Endothelial cell of umbilical vein (primary cell): ENCODE data around the gene EMP3. TPM values are rescaled to one million over a fixed set of nuclear protein-coding genes. Genes with fewer than 3 reads are reported as not detected.
A peak's percentile ranks its signal among the peaks of the same experiment; 100 is the strongest.

Source experiments
- BruUV-seq: library from RNA; stranded (reverse); fragments of 400-500 nt; replicated peaks from 2 replicates; lab custom pipeline; 2021; lab: Mats Ljungman, UMichigan
- CTCF ChIA-PET: fragments of 300-600, 350-600 bp; sonication (Branson Sonifier 250); formaldehyde crosslinking; loops from one replicate; lab custom pipeline; 2021; ENCODE audit warnings: antibody characterized with exemption, inconsistent platforms; lab: Charles Lee
- POLR2A ChIA-PET: fragments of 300-600, 350-600 bp; sonication (Branson Sonifier 250); formaldehyde crosslinking; loops from one replicate; lab custom pipeline; 2021; ENCODE audit warnings: antibody characterized with exemption, inconsistent platforms; lab: Charles Lee
- DNase-seq: peaks from one replicate; pipeline ENCODE4 v3.0.0-alpha.2; 2011; ENCODE audit warnings: low read depth, low spot score
- FAIRE-seq: peaks from 2 replicates; lab custom pipeline; 2011; peaks lifted over from hg19 to GRCh38; lab: Jason Lieb, UNC
- H2AFZ ChIP-seq: 2 replicates; pipeline ENCODE4 v1.6.0; 2012; ENCODE audit warnings: low read depth, low read length, control low read depth, inconsistent platforms
- H3K27ac ChIP-seq: 2 replicates; pipeline ENCODE4 v1.5.1; 2011; ENCODE audit warnings: low read depth, mild to moderate bottlenecking, control low read depth, low read length, moderate library complexity; ENCODE audit not compliant: insufficient read depth
- H3K27me3 ChIP-seq, 2 experiments: 2 replicates each; pipeline versions ENCODE4 v1.6.0 to v1.6.1; 2011; ENCODE audit warnings: low read length in 2 of 2, mixed read lengths in 1 of 2; ENCODE audit not compliant: control insufficient read depth in 2 of 2, insufficient read depth in 2 of 2
- H3K36me3 ChIP-seq, 2 experiments: 2 replicates in 1 of 2; 3 replicates in 1 of 2; pipeline ENCODE4 v1.5.1; 2011; ENCODE audit warnings: low read length in 2 of 2, mild to moderate bottlenecking in 1 of 2, moderate library complexity in 1 of 2; ENCODE audit not compliant: control insufficient read depth in 2 of 2, insufficient read depth in 2 of 2; ENCODE audit errors: extremely low read depth in 1 of 2
- H3K4me1 ChIP-seq: 3 replicates; pipeline ENCODE4 v1.5.1; 2011; ENCODE audit warnings: mild to moderate bottlenecking, low read length; ENCODE audit not compliant: control insufficient read depth, insufficient read depth; ENCODE audit errors: extremely low read depth
- H3K4me2 ChIP-seq: 2 replicates; pipeline ENCODE4 v1.6.1; 2011; ENCODE audit warnings: low read length, control low read depth, mixed read lengths; ENCODE audit not compliant: insufficient read depth
- H3K4me3 ChIP-seq, 3 experiments: fragments of 200-600 bp in 1 of 3; sonication (generic), shearing (Covaris generic) in 1 of 3; replicated peaks in 1 of 3; 2 replicates each; pipeline ENCODE4 v1.5.1; 2011 to 2016; ENCODE audit warnings: control low read depth in 3 of 3, low read length in 3 of 3, mild to moderate bottlenecking in 2 of 3, inconsistent platforms in 1 of 3, low read depth in 1 of 3, moderate library complexity in 1 of 3; ENCODE audit not compliant: insufficient read depth in 1 of 3
- H3K79me2 ChIP-seq: 2 replicates; pipeline ENCODE4 v1.6.0; 2012; ENCODE audit warnings: low read length, inconsistent platforms; ENCODE audit not compliant: control insufficient read depth, insufficient read depth
- H3K9ac ChIP-seq: replicated peaks from 2 replicates; pipeline ENCODE3; 2011; ENCODE audit warnings: low read length, control low read depth; ENCODE audit not compliant: insufficient read depth; ENCODE audit errors: extremely low read depth
- H3K9me1 ChIP-seq: replicated peaks from 3 replicates; pipeline ENCODE4 v1.6.0; 2011; ENCODE audit warnings: mild to moderate bottlenecking, low read length; ENCODE audit not compliant: control insufficient read depth, insufficient read depth; ENCODE audit errors: extremely low read depth
- H3K9me3 ChIP-seq: replicated peaks from 2 replicates; pipeline ENCODE4 v1.5.1; 2012; ENCODE audit warnings: low read length, inconsistent platforms; ENCODE audit not compliant: control insufficient read depth, insufficient read depth
- H4K20me1 ChIP-seq: replicated peaks from 2 replicates; pipeline ENCODE3; 2011; ENCODE audit warnings: mild to moderate bottlenecking, low read length; ENCODE audit not compliant: control insufficient read depth, insufficient read depth; ENCODE audit errors: extremely low read depth
- JUN ChIP-seq: IDR thresholded peaks from 2 replicates; pipeline ENCODE4 v1.6.1; 2011; ENCODE audit warnings: borderline replicate concordance, low read depth; ENCODE audit not compliant: insufficient read length, insufficient read depth
- POLR2AphosphoS5 ChIP-seq: IDR thresholded peaks from 2 replicates; pipeline ENCODE4 v1.6.1; 2012; ENCODE audit warnings: low read depth, mild to moderate bottlenecking, control low read depth, low read length, moderate library complexity; ENCODE audit not compliant: insufficient read depth
- dilution Hi-C: fragments of 300-500 bp; cut with MboI; formaldehyde crosslinking; loops from one replicate; pipeline ENCODE4 v1.15.0; 2019; ENCODE audit warnings: low sequenced_read_pairs; ENCODE audit not compliant: extremely low pct_ligation_motif_present
- intact Hi-C: fragments of 100-400 bp; cut with micrococcal nuclease; formaldehyde crosslinking; loops from one replicate; pipeline ENCODE4 v1.10.0; 2022
- polyA plus RNA-seq, 4 experiments: library from polyadenylated mRNA; depleted of rRNA in 3 of 4; stranded (reverse) in 3 of 4; unstranded in 1 of 4; fragments of >200 nt; gene quantifications; 2 replicates each; pipeline versions ENCODE4 v1.2.1 to v1.2.3, GENCODE V29; 2011 to 2012; ENCODE audit warnings: missing spikeins in 1 of 4
- total RNA-seq: library from RNA; stranded (reverse); gene quantifications from 2 replicates; pipeline ENCODE4 v1.2.3, GENCODE V29; 2021

EMP3 gene
- total and polyA plus RNA-seq, 2 donors (not counting 3 experiments of a cell fraction or from before 2014, with no cell fraction given) = 127 to 406 TPM

GRCh38 chr19:48332662-48333466, 7.5 kb downstream of the EMP3 start:
- intact Hi-C loops = loop anchor here (1.0 kb wide), 1 partner anchor 13 kb away; no protein-coding TSS in a partner anchor
- POLR2A ChIA-PET = interaction anchor here (0.8 to 0.9 kb wide), 3 partner anchors 11 to 15 kb away, joined by 3 to 5 read pairs (median 3); a partner anchor contains a TSS
- H3K9me1 ChIP-seq = no peaks in the 10 kb centered on the region
- H3K36me3 ChIP-seq = no peaks in the 10 kb centered on the region
- DNase-seq (peak; percentile 97), FAIRE-seq (peak; percentile 97)
- H3K27ac ChIP-seq = peak overlapping the region; percentile 64
- H3K4me3 ChIP-seq = peak overlapping the region in 2 of 3 experiments; percentile 18 to 29
- no TSS peak for BruUV-seq
- no peaks in the 10 kb centered on the region for H4K20me1 ChIP-seq
- H2AFZ ChIP-seq = peak overlapping the region; percentile 52
- no peaks in the 10 kb centered on the region for H3K9me3 ChIP-seq
- H3K4me1 ChIP-seq = peaks cover 16% of the 10 kb centered on the region
- peak; percentile 30 for TF ChIP-seq POLR2AphosphoS5
- TF ChIP-seq JUN = no peak
- dilution Hi-C loops = no loop called here
- peaks cover under 1% of the 10 kb centered on the region for H3K79me2 ChIP-seq
- peak overlapping the region; percentile 10 for H3K9ac ChIP-seq
- H3K27me3 ChIP-seq = no peaks in the 10 kb centered on the region
- H3K4me2 ChIP-seq = peak overlapping the region; percentile 65
- CTCF ChIA-PET = interaction anchor here (0.7 to 10.0 kb wide), 16 partner anchors 13 to 254 kb away, joined by 3 to 486 read pairs (median 5); partner anchors contain the start of genes EMP3, SYNGR4 and TMEM143
